Measurements from ENCODE around the gene KRT15. TPM values are rescaled to one million over a fixed set of nuclear protein-coding genes. Genes with fewer than 3 reads are reported as not detected.

The KRT15 gene
- total and polyA plus RNA-seq, 4 donors, result 0.14 TPM; not detected in 3

- TF ChIP-seq, protein P1, sequence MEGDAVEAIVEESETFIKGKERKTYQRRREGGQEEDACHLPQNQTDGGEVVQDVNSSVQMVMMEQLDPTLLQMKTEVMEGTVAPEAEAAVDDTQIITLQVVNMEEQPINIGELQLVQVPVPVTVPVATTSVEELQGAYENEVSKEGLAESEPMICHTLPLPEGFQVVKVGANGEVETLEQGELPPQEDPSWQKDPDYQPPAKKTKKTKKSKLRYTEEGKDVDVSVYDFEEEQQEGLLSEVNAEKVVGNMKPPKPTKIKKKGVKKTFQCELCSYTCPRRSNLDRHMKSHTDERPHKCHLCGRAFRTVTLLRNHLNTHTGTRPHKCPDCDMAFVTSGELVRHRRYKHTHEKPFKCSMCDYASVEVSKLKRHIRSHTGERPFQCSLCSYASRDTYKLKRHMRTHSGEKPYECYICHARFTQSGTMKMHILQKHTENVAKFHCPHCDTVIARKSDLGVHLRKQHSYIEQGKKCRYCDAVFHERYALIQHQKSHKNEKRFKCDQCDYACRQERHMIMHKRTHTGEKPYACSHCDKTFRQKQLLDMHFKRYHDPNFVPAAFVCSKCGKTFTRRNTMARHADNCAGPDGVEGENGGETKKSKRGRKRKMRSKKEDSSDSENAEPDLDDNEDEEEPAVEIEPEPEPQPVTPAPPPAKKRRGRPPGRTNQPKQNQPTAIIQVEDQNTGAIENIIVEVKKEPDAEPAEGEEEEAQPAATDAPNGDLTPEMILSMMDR (IDR thresholded peaks at IDR 0.05; ENCODE audit: low read depth, low read length, missing input control), result no peak
- TF ChIP-seq JUND (IDR thresholded peaks at IDR 0.05) (no peak), TAF1 (conservative IDR thresholded peaks at IDR 0.05) (no peak), ATF3 (IDR thresholded peaks at IDR 0.05) (no peak), SP1 (IDR thresholded peaks at IDR 0.05) (no peak), HNF4A (conservative IDR thresholded peaks at IDR 0.05) (no peak), RAD21 (IDR thresholded peaks at IDR 0.05) (no peak), EGR1 (IDR thresholded peaks at IDR 0.05; ENCODE audit: low read depth in 2 of 2) (no peak), FOXA2 (IDR thresholded peaks at IDR 0.05) (no peak)
Measured at GRCh38 chr17:41524261-41524660, 5.6 kb upstream of the KRT15 start (continued).

GRCh38 chr17:41523787-41524186 is 5.1 kb upstream of the KRT15 start:
- Histone ChIP-seq H3K4me1 (ENCODE audit: control insufficient read depth in 4 of 4, insufficient read depth in 4 of 4, low read length in 3 of 4) (peaks cover 0 to 10% (median 4%) of the 10 kb centered on the region in 4 donors), H3K9ac (ENCODE audit: low read depth in 1 of 2, low read length in 2 of 2) (no peak overlapping the region), H3K36me3 (ENCODE audit: control insufficient read depth in 4 of 4, insufficient read depth in 3 of 4, low read depth in 1 of 4, low read length in 3 of 4) (no peaks in the 10 kb centered on the region), H3K9me3 (ENCODE audit: control insufficient read depth in 4 of 4, low read length in 3 of 4) (no peaks in the 10 kb centered on the region), H3K27me3 (ENCODE audit: control insufficient read depth in 4 of 4, insufficient read depth in 4 of 4, low read length in 3 of 4) (peaks cover 0 to 5% (median 2%) of the 10 kb centered on the region in 4 donors), H3K27ac (ENCODE audit: low read depth in 1 of 2, low read length in 2 of 2) (no peak overlapping the region), H3K4me3 (ENCODE audit: low read depth in 1 of 3, low read length in 3 of 3) (no peak overlapping the region)
- DNase-seq (ENCODE audit: low spot score), result no peak
- TF ChIP-seq, protein P2, sequence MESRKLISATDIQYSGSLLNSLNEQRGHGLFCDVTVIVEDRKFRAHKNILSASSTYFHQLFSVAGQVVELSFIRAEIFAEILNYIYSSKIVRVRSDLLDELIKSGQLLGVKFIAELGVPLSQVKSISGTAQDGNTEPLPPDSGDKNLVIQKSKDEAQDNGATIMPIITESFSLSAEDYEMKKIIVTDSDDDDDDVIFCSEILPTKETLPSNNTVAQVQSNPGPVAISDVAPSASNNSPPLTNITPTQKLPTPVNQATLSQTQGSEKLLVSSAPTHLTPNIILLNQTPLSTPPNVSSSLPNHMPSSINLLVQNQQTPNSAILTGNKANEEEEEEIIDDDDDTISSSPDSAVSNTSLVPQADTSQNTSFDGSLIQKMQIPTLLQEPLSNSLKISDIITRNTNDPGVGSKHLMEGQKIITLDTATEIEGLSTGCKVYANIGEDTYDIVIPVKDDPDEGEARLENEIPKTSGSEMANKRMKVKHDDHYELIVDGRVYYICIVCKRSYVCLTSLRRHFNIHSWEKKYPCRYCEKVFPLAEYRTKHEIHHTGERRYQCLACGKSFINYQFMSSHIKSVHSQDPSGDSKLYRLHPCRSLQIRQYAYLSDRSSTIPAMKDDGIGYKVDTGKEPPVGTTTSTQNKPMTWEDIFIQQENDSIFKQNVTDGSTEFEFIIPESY (IDR thresholded peaks at IDR 0.05), result no peak
- TF ChIP-seq, protein P3, sequence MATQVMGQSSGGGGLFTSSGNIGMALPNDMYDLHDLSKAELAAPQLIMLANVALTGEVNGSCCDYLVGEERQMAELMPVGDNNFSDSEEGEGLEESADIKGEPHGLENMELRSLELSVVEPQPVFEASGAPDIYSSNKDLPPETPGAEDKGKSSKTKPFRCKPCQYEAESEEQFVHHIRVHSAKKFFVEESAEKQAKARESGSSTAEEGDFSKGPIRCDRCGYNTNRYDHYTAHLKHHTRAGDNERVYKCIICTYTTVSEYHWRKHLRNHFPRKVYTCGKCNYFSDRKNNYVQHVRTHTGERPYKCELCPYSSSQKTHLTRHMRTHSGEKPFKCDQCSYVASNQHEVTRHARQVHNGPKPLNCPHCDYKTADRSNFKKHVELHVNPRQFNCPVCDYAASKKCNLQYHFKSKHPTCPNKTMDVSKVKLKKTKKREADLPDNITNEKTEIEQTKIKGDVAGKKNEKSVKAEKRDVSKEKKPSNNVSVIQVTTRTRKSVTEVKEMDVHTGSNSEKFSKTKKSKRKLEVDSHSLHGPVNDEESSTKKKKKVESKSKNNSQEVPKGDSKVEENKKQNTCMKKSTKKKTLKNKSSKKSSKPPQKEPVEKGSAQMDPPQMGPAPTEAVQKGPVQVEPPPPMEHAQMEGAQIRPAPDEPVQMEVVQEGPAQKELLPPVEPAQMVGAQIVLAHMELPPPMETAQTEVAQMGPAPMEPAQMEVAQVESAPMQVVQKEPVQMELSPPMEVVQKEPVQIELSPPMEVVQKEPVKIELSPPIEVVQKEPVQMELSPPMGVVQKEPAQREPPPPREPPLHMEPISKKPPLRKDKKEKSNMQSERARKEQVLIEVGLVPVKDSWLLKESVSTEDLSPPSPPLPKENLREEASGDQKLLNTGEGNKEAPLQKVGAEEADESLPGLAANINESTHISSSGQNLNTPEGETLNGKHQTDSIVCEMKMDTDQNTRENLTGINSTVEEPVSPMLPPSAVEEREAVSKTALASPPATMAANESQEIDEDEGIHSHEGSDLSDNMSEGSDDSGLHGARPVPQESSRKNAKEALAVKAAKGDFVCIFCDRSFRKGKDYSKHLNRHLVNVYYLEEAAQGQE (IDR thresholded peaks at IDR 0.05), result no peak
- TF ChIP-seq GABPA (IDR thresholded peaks at IDR 0.05 in 1 of 2, conservative IDR thresholded peaks at IDR 0.05 in 1 of 2) (no peak), FOXA1 (IDR thresholded peaks at IDR 0.05) (no peak), JUND (IDR thresholded peaks at IDR 0.05) (no peak), EGR1 (IDR thresholded peaks at IDR 0.05; ENCODE audit: low read depth in 2 of 2) (no peak), MAX (IDR thresholded peaks at IDR 0.05) (no peak), RXRA (IDR thresholded peaks at IDR 0.05) (no peak), RAD21 (IDR thresholded peaks at IDR 0.05) (no peak), YY1 (IDR thresholded peaks at IDR 0.05) (no peak), NR2F2 (IDR thresholded peaks at IDR 0.05) (no peak), HNF4G (IDR thresholded peaks at IDR 0.05) (no peak), HNF4A (conservative IDR thresholded peaks at IDR 0.05) (no peak)
- 82% methylated on average over 19 of the region's 19 CpGs for WGBS
